ENCODE measurements around the gene ZPBP2. TPM values are rescaled to one million over a fixed set of nuclear protein-coding genes. Genes with fewer than 3 reads are reported as not detected.
A peak's percentile ranks its signal among the peaks of the same experiment; 100 is the strongest.

ZPBP2 gene
- total RNA-seq, 1 experiment from 2014 or later = not detected

- no peak within 1 kb of the TSS for H3T11ph ChIP-seq (ENCODE audit: low read length)
- Mint-ChIP-seq H3K4me1 (peaks cover 3 to 9% of the 10 kb centered on the region in 2 experiments; a peak in 3 of 4 replicates), H3K36me3 (ENCODE audit: insufficient read depth in 1 of 3, low read depth in 3 of 3) (no peaks in the 10 kb centered on the region; a peak in 1 of 7 replicates), H3K4me3 (peak within 1 kb of the TSS in 1 of 2 experiments; percentile 18; a peak in 2 of 5 replicates), H3K27me3 (ENCODE audit: low read depth) (peaks cover 81% of the 10 kb centered on the region), H3K27ac (no peak within 1 kb of the TSS), H3K9me3 (peaks cover 0 to 8% of the 10 kb centered on the region in 2 experiments; a peak in 2 of 5 replicates)
- H2AFZ ChIP-seq (ENCODE audit: low read length) = no peak within 1 kb of the TSS
- no peak within 1 kb of the TSS for H3K23ac ChIP-seq (ENCODE audit: insufficient read length, low read depth, low read length)
- DNase-seq = peak; percentile 93
- H2BK12ac ChIP-seq (ENCODE audit: insufficient read length, low read depth, low read length) = no peak within 1 kb of the TSS
- H3K79me2 ChIP-seq (ENCODE audit: insufficient read depth, low read length) = no peaks in the 10 kb centered on the region
- no peak within 1 kb of the TSS for H2BK120ac ChIP-seq (ENCODE audit: low read depth, low read length, poor library complexity, severe bottlenecking)
- H3K56ac ChIP-seq (ENCODE audit: insufficient read length, low read depth, low read length) = no peak within 1 kb of the TSS
- no peak within 1 kb of the TSS for H4K91ac ChIP-seq (ENCODE audit: insufficient read length, low read depth, low read length)
- TF ChIP-seq CTCF (conservative IDR thresholded peaks at IDR 0.05) = peak; percentile 47; the same call in 2 of the 3 replicates
- H2BK15ac ChIP-seq (ENCODE audit: low read depth, low read length) = no peak within 1 kb of the TSS
- H3K14ac ChIP-seq (ENCODE audit: insufficient read depth, low read length) = no peak within 1 kb of the TSS; the same call in 1 of the 2 replicates
- no peak within 1 kb of the TSS for H2BK5ac ChIP-seq (ENCODE audit: insufficient read length, low read length)
- WGBS (ENCODE audit: extremely low coverage, insufficient read length, low lambda C conversion rate) = no CpG with 5 or more reads among the region's 50 CpGs
- H3K4ac ChIP-seq (ENCODE audit: low read depth, low read length) = no peak within 1 kb of the TSS
- H3K4me2 ChIP-seq (ENCODE audit: insufficient read depth, insufficient read length, low read length) = peak within 1 kb of the TSS; percentile 24
- H3K4me1 ChIP-seq (ENCODE audit: insufficient read depth, low read length) = no peaks in the 10 kb centered on the region
- H2BK20ac ChIP-seq (ENCODE audit: low read depth, low read length, poor library complexity, severe bottlenecking) = no peak within 1 kb of the TSS
- no peak within 1 kb of the TSS for H4K5ac ChIP-seq (ENCODE audit: insufficient read length, low read depth, low read length)
- H3K27ac ChIP-seq (ENCODE audit: insufficient read length, low read depth, low read length) = no peak within 1 kb of the TSS
- H4K8ac ChIP-seq (replicated peaks; ENCODE audit: insufficient read length, low read depth, low read length) = no peak within 1 kb of the TSS
- no peaks in the 10 kb centered on the region for H3K9me3 ChIP-seq (ENCODE audit: control insufficient read depth, low read depth, low read length)
- H3K23me2 ChIP-seq (ENCODE audit: insufficient read length, low read depth, low read length, poor library complexity, severe bottlenecking) = no peaks in the 10 kb centered on the region
- no peak within 1 kb of the TSS for H3K18ac ChIP-seq (ENCODE audit: insufficient read length, low read depth, low read length)
- peaks cover 16% of the 10 kb centered on the region; the same call in 1 of the 2 replicates for H3K27me3 ChIP-seq (ENCODE audit: insufficient read depth, low read length)
- H3K9ac ChIP-seq (ENCODE audit: extremely low read depth, insufficient read length, low read length) = no peak within 1 kb of the TSS
- no peaks in the 10 kb centered on the region for H4K20me1 ChIP-seq (ENCODE audit: control insufficient read depth, insufficient read depth, insufficient read length)
- H2AK5ac ChIP-seq (ENCODE audit: insufficient read length, low read length) = no peak within 1 kb of the TSS
- H3K79me1 ChIP-seq (ENCODE audit: insufficient read depth, low read depth, low read length, poor library complexity, severe bottlenecking) = no peaks in the 10 kb centered on the region
Observed at GRCh38 chr17:39863918-39864746, 3.9 kb upstream of the ZPBP2 start, which contains the start of gene IKZF3. Gene IKZF3, minus strand, starts transcription at chr17:39864312. Its CDS starts 186 bp downstream, at chr17:39864126.

All from H9 (cell line).